Natural killer cell (primary cell): ENCODE measurements around the gene POLR3B. TPM values are rescaled to one million over a fixed set of nuclear protein-coding genes. Genes with fewer than 3 reads are reported as not detected.

ENCODE experiments used
- ATAC-seq, 3 donors: fragments of 150-1000 bp in 2 of 3; fragments of 200-7000 bp in 1 of 3; cut with Tn5 transposase; 1 replicate in 1 of 3; 2 replicates in 2 of 3; pipeline ENCODE4 v1.10.0; 2021; ENCODE audit warnings: mild to moderate bottlenecking in 2 of 3, moderate library complexity in 2 of 3
- DNase-seq, 2 donors: peaks; one replicate each; pipeline versions ENCODE4 v3.0.0 to v3.0.0-alpha.2; 2013 to 2021; ENCODE audit warnings: mixed read lengths in 1 of 2
- H3K27ac ChIP-seq: one replicate; pipeline ENCODE4 v1.5.1; 2013; ENCODE audit warnings: mild to moderate bottlenecking, low read length
- H3K27me3 ChIP-seq: one replicate; pipeline ENCODE4 v1.6.1; 2013; ENCODE audit warnings: low read length; ENCODE audit not compliant: control insufficient read depth, insufficient read depth
- H3K36me3 ChIP-seq: one replicate; pipeline ENCODE4 v1.6.1; 2013; ENCODE audit warnings: low read length; ENCODE audit not compliant: control insufficient read depth, insufficient read depth
- H3K4me1 ChIP-seq: one replicate; pipeline ENCODE4 v1.6.1; 2013; ENCODE audit warnings: low read length; ENCODE audit not compliant: control insufficient read depth, insufficient read depth
- H3K4me3 ChIP-seq: one replicate; pipeline ENCODE4 v1.5.1; 2013; ENCODE audit warnings: low read length
- H3K9me3 ChIP-seq: one replicate; pipeline ENCODE4 v1.6.1; 2013; ENCODE audit warnings: low read length; ENCODE audit not compliant: control insufficient read depth, insufficient read depth
- H3K27ac Mint-ChIP-seq, 2 donors: one replicate each; pipeline ENCODE4 v1.8.0; 2022; ENCODE audit warnings: mild to moderate bottlenecking in 2 of 2, mixed read lengths in 2 of 2, moderate library complexity in 1 of 2
- H3K27me3 Mint-ChIP-seq, 2 donors: one replicate each; pipeline ENCODE4 v1.8.0; 2022; ENCODE audit warnings: low read depth in 2 of 2, mixed read lengths in 2 of 2
- H3K36me3 Mint-ChIP-seq: one replicate; pipeline ENCODE4 v1.8.0; 2022; ENCODE audit warnings: mixed read lengths
- H3K4me1 Mint-ChIP-seq, 2 donors: one replicate each; pipeline ENCODE4 v1.8.0; 2022; ENCODE audit warnings: mixed read lengths in 2 of 2
- H3K4me3 Mint-ChIP-seq: one replicate; pipeline ENCODE4 v1.8.0; 2022; ENCODE audit warnings: mild to moderate bottlenecking, moderate library complexity, mixed read lengths
- H3K9me3 Mint-ChIP-seq, 2 donors: one replicate each; pipeline ENCODE4 v1.8.0; 2022; ENCODE audit warnings: mixed read lengths in 2 of 2
- CTCF ChIP-seq: fragments of 200-600 bp; IDR thresholded peaks from one replicate; pipeline ENCODE4 v1.8.0; 2022; ENCODE audit warnings: antibody characterized with exemption
- WGBS: methylation state at CpG from one replicate; pipeline ENCODE4 v1.1.7; 2013; ENCODE audit warnings: missing lambda C conversion rate; ENCODE audit not compliant: insufficient coverage; 5-methylcytosine and 5-hydroxymethylcytosine counted together
- intact Hi-C: fragments of 100-400 bp; cut with micrococcal nuclease; formaldehyde crosslinking; loops from one replicate; pipeline ENCODE4 v1.14.2; 2022
- total RNA-seq, 4 donors: library from RNA; stranded (reverse); fragments of 120-200 nt in 1 of 4; gene quantifications; one replicate each; pipeline versions ENCODE4 v1.2.3 to v1.2.4, GENCODE V29; 2013 to 2022

Gene POLR3B
- total RNA-seq, 3 donors from 2014 or later (not counting 1 experiment from before 2014, with no cell fraction given): 3.8 to 8.1 (median 5.4) TPM

- Histone ChIP-seq H3K36me3 (peaks cover 10% of the 10 kb centered on the region), H3K27ac (no peak overlapping the region), H3K4me3 (no peak overlapping the region), H3K4me1 (no peaks in the 10 kb centered on the region), H3K27me3 (no peaks in the 10 kb centered on the region), H3K9me3 (no peaks in the 10 kb centered on the region)
- H3K4me1 Mint-ChIP-seq: no peaks in the 10 kb centered on the region
- no peaks in the 10 kb centered on the region for H3K9me3 Mint-ChIP-seq
- H3K27ac Mint-ChIP-seq: no peak overlapping the region
- 0% methylated on average over 1 of the region's 1 CpG for WGBS
- DNase-seq: no peak
- H3K36me3 Mint-ChIP-seq: peaks cover 7% of the 10 kb centered on the region
- TF ChIP-seq CTCF: no peak
- ATAC-seq: no peak
- H3K4me3 Mint-ChIP-seq: no peak overlapping the region
- no peaks in the 10 kb centered on the region for H3K27me3 Mint-ChIP-seq
- intact Hi-C loops: no loop called here
Observed at GRCh38 chr12:106445053-106445452, 87.5 kb downstream of the POLR3B start.

- Mint-ChIP-seq H3K4me3 (no peak overlapping the region), H3K36me3 (no peaks in the 10 kb centered on the region), H3K27me3 (no peaks in the 10 kb centered on the region), H3K27ac (no peak overlapping the region), H3K9me3 (no peaks in the 10 kb centered on the region), H3K4me1 (no peaks in the 10 kb centered on the region)
- WGBS: 92% methylated on average over 4 of the region's 5 CpGs
- TF ChIP-seq CTCF: no peak
- DNase-seq (no peak), ATAC-seq (no peak)
- intact Hi-C loops: no loop called here
- H3K9me3 ChIP-seq: no peaks in the 10 kb centered on the region
- H3K4me3 ChIP-seq: no peak overlapping the region
- H3K36me3 ChIP-seq: peaks cover 10% of the 10 kb centered on the region
- no peaks in the 10 kb centered on the region for H3K27me3 ChIP-seq
- H3K27ac ChIP-seq: no peak overlapping the region
- no peaks in the 10 kb centered on the region for H3K4me1 ChIP-seq
Observed at GRCh38 chr12:106445959-106446358, 88.4 kb downstream of the POLR3B start.

- H3K27me3 Mint-ChIP-seq: no peaks in the 10 kb centered on the region
- H3K4me1 Mint-ChIP-seq: no peaks in the 10 kb centered on the region
- no peak overlapping the region for H3K4me3 Mint-ChIP-seq
- H3K27me3 ChIP-seq: no peaks in the 10 kb centered on the region
- H3K27ac Mint-ChIP-seq: no peak overlapping the region
- H3K27ac ChIP-seq: no peak overlapping the region
- no peaks in the 10 kb centered on the region for H3K4me1 ChIP-seq
- WGBS: 94% methylated on average over 7 of the region's 7 CpGs
- intact Hi-C loops: no loop called here
- no peaks in the 10 kb centered on the region for H3K9me3 Mint-ChIP-seq
- TF ChIP-seq CTCF: no peak
- H3K9me3 ChIP-seq: no peaks in the 10 kb centered on the region
- no peaks in the 10 kb centered on the region for H3K36me3 Mint-ChIP-seq
- no peak overlapping the region for H3K4me3 ChIP-seq
- DNase-seq: no peak
- H3K36me3 ChIP-seq: peaks cover 7% of the 10 kb centered on the region
- no peak for ATAC-seq
Observed at GRCh38 chr12:106446419-106447092, 89.0 kb downstream of the POLR3B start.

- DNase-seq (no peak), ATAC-seq (no peak)
- no peak overlapping the region for H3K4me3 Mint-ChIP-seq
- H3K9me3 Mint-ChIP-seq: no peaks in the 10 kb centered on the region
- intact Hi-C loops: no loop called here
- no peaks in the 10 kb centered on the region for H3K9me3 ChIP-seq
- H3K4me1 Mint-ChIP-seq: no peaks in the 10 kb centered on the region
- 93% methylated on average over 1 of the region's 1 CpG for WGBS
- no peaks in the 10 kb centered on the region for H3K27me3 ChIP-seq
- H3K27ac Mint-ChIP-seq: no peak overlapping the region
- H3K4me3 ChIP-seq: no peak overlapping the region
- H3K4me1 ChIP-seq: no peaks in the 10 kb centered on the region
- peaks cover 3% of the 10 kb centered on the region for H3K36me3 ChIP-seq
- no peak for TF ChIP-seq CTCF
- no peaks in the 10 kb centered on the region for H3K36me3 Mint-ChIP-seq
- H3K27me3 Mint-ChIP-seq: no peaks in the 10 kb centered on the region
- H3K27ac ChIP-seq: no peak overlapping the region
Observed at GRCh38 chr12:106452309-106452708, 94.8 kb downstream of the POLR3B start.
